Body of pancreas (tissue), 4 donors: ENCODE results near the gene HMCN2.

Experiments used
- POLR2A ChIP-seq, 3 donors: fragments of 450-650 bp; IDR thresholded peaks; one replicate each; pipeline ENCODE4 v1.6.1; 2016; ENCODE audit warnings: antibody characterized with exemption in 3 of 3, mild to moderate bottlenecking in 2 of 3
- TF ChIP-seq, protein P1 (sequence below), 7 experiments: fragments of 450-650 bp in 4 of 7; fragments of 200-600 bp in 3 of 7; sonication (generic) in 3 of 7; IDR thresholded peaks; one replicate each; pipeline ENCODE4 v1.5.1; 2016 to 2019; ENCODE audit warnings: antibody characterized with exemption in 7 of 7

DNA sequence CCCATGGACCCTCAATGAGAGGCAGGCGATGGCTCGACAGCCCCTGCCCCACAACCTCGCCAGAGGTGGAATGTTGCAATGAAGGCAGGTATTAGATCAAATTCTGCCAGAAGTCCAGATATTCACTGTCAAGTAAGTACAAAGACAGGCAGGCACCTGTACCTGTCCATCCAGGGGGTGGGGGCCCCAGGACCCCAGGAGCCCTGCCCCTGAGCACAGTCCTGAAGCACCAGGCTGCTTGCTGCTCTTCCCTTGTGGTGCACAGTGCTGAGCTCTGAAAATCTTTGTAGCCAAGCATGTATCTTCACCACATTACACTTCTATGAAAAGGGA lies 26.2 kb upstream of the HMCN2 start:
- no peak for TF ChIP-seq POLR2A (IDR thresholded peaks at IDR 0.05)
- TF ChIP-seq, protein P1, sequence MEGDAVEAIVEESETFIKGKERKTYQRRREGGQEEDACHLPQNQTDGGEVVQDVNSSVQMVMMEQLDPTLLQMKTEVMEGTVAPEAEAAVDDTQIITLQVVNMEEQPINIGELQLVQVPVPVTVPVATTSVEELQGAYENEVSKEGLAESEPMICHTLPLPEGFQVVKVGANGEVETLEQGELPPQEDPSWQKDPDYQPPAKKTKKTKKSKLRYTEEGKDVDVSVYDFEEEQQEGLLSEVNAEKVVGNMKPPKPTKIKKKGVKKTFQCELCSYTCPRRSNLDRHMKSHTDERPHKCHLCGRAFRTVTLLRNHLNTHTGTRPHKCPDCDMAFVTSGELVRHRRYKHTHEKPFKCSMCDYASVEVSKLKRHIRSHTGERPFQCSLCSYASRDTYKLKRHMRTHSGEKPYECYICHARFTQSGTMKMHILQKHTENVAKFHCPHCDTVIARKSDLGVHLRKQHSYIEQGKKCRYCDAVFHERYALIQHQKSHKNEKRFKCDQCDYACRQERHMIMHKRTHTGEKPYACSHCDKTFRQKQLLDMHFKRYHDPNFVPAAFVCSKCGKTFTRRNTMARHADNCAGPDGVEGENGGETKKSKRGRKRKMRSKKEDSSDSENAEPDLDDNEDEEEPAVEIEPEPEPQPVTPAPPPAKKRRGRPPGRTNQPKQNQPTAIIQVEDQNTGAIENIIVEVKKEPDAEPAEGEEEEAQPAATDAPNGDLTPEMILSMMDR (IDR thresholded peaks at IDR 0.05), result no peak
